ENCODE results near the gene DLG5. TPM values are rescaled to one million over a fixed set of nuclear protein-coding genes. Genes with fewer than 3 reads are reported as not detected.

Gene DLG5
- total and polyA plus RNA-seq, 10 of the 15 experiments (the other 5 are each of a cell fraction or from before 2014, with no cell fraction given) = 0.18 to 6.6 (median 2.7) TPM

DNA sequence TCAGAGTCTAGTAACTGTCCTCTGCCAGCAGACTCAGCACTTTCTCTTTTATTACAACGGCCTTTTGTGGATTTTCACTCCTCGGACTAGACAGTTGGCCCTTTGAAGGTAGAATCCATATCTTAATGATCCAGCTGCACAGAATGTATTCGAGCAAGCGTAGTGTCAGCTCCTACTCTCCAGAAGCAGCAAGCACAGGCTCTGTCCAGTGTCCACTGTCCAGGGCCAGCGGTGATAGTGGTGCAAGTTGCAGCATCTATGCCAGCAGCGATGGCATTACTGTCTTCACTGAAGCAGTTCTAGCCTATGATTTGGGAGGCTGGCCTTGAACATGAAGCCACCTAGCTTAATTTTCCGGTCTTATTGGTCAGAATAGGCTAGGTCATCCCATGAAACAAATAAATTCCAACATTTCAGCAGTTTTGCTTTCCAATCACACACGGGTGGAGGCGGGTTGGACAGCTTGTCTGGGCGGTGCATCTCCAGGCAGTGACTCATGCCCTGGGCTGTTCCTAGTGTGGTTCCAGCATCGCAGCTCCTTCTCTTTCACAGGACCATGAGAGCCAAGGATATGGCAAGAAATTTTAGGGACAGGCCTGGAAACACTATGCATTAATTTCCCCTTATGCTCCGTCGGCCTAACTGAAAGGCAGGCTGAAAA lies 180.4 kb downstream of the DLG5 start:
- Histone ChIP-seq H3K9me3 (replicated peaks; ENCODE audit: control insufficient read depth, insufficient read depth, low read length) (no peaks in the 10 kb centered on the region; the same call in 2 of the 3 replicates), H3K9ac (ENCODE audit: control insufficient read depth, insufficient read depth, low read length) (no peak overlapping the region), H2AFZ (ENCODE audit: control insufficient read depth, low read depth, low read length) (no peak overlapping the region), H3K4me3 (no peak overlapping the region), H4K20me1 (ENCODE audit: control insufficient read depth, insufficient read depth) (no peaks in the 10 kb centered on the region), H3K27ac (ENCODE audit: control insufficient read depth, insufficient read depth) (no peak overlapping the region), H3K36me3 (ENCODE audit: control insufficient read depth in 2 of 2, insufficient read depth in 2 of 2, low read length in 1 of 2) (no peaks in the 10 kb centered on the region), H3K4me2 (ENCODE audit: control insufficient read depth, insufficient read depth) (no peak overlapping the region), H3K79me2 (ENCODE audit: control insufficient read depth, insufficient read depth, low read length) (no peaks in the 10 kb centered on the region), H3K4me1 (ENCODE audit: control insufficient read depth, insufficient read depth, low read length) (no peaks in the 10 kb centered on the region), H3K27me3 (replicated peaks in 1 of 2; ENCODE audit: control insufficient read depth in 2 of 2, insufficient read depth in 2 of 2, low read length in 1 of 2) (peaks cover 0 to 1% of the 10 kb centered on the region in 2 experiments; a peak in 2 of 4 replicates)
- ChIA-PET POLR2A (no interaction called here), CTCF (interaction anchor here (1.0 to 2.8 kb wide), 2 partner anchors 10 to 580 kb away, joined by 3 to 9 read pairs; no protein-coding TSS in a partner anchor), RAD21 (ENCODE audit: unreplicated experiment) (interaction anchor here (0.8 kb wide), 1 partner anchor 30 kb away, joined by 3 read pairs; no protein-coding TSS in a partner anchor), SMC1A (ENCODE audit: uncharacterized antibody, unreplicated experiment) (interaction anchor here (1.0 kb wide), 1 partner anchor 26 kb away, joined by 3 read pairs; no protein-coding TSS in a partner anchor)
- intact Hi-C loops (cut with micrococcal nuclease; ENCODE audit: unreplicated experiment) (no loop called here), in situ Hi-C loops (cut with MboI) (no loop called here)
- no peak for FAIRE-seq
- no peak for DNase-seq (ENCODE audit: low read depth, low spot score)
- ATAC-seq = no peak
- 53% methylated on average over 13 of the region's 13 CpGs for WGBS (ENCODE audit: insufficient coverage, insufficient replicate concordance, low lambda C conversion rate, missing lambda C conversion rate)
- no peak for TF ChIP-seq ETV6 (conservative IDR thresholded peaks at IDR 0.05 in 1 of 2, IDR thresholded peaks at IDR 0.05 in 1 of 2; ENCODE audit: borderline replicate concordance in 1 of 2, low read depth in 1 of 2)
- TF ChIP-seq, protein P1, sequence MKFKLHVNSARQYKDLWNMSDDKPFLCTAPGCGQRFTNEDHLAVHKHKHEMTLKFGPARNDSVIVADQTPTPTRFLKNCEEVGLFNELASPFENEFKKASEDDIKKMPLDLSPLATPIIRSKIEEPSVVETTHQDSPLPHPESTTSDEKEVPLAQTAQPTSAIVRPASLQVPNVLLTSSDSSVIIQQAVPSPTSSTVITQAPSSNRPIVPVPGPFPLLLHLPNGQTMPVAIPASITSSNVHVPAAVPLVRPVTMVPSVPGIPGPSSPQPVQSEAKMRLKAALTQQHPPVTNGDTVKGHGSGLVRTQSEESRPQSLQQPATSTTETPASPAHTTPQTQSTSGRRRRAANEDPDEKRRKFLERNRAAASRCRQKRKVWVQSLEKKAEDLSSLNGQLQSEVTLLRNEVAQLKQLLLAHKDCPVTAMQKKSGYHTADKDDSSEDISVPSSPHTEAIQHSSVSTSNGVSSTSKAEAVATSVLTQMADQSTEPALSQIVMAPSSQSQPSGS (IDR thresholded peaks at IDR 0.05; ENCODE audit: low read length) = no peak
- TF ChIP-seq NFYA (IDR thresholded peaks at IDR 0.05; ENCODE audit: borderline replicate concordance, low read depth, low read length) = no peak
- no peak for TF ChIP-seq POLR2AphosphoS2 (IDR thresholded peaks at IDR 0.05; ENCODE audit: low read depth, low read length)
- no peak for TF ChIP-seq KLF5 (IDR thresholded peaks at IDR 0.05; ENCODE audit: partially characterized antibody)
- TF ChIP-seq MYB (IDR thresholded peaks at IDR 0.05; ENCODE audit: borderline replicate concordance, low read depth, low read length) = no peak
- TF ChIP-seq TCF12 (IDR thresholded peaks at IDR 0.05; ENCODE audit: low read depth, low read length) = no peak
- TF ChIP-seq TAF1 (IDR thresholded peaks at IDR 0.05; ENCODE audit: borderline replicate concordance, low read depth, low read length) = no peak
- no peak for TF ChIP-seq BRCA1 (IDR thresholded peaks at IDR 0.05; ENCODE audit: low read depth, low read length)
- no peak for TF ChIP-seq BMI1 (IDR thresholded peaks at IDR 0.05; ENCODE audit: borderline replicate concordance)
- TF ChIP-seq LARP7 (IDR thresholded peaks at IDR 0.05) = no peak
- TF ChIP-seq SREBF1 (IDR thresholded peaks at IDR 0.05; ENCODE audit: low read length) = no peak
- no peak for TF ChIP-seq ZBED1 (IDR thresholded peaks at IDR 0.05; ENCODE audit: borderline replicate concordance)
- no peak for TF ChIP-seq PML (IDR thresholded peaks at IDR 0.05; ENCODE audit: low read length)
- TF ChIP-seq, protein P2, sequence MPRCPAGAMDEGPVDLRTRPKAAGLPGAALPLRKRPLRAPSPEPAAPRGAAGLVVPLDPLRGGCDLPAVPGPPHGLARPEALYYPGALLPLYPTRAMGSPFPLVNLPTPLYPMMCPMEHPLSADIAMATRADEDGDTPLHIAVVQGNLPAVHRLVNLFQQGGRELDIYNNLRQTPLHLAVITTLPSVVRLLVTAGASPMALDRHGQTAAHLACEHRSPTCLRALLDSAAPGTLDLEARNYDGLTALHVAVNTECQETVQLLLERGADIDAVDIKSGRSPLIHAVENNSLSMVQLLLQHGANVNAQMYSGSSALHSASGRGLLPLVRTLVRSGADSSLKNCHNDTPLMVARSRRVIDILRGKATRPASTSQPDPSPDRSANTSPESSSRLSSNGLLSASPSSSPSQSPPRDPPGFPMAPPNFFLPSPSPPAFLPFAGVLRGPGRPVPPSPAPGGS (IDR thresholded peaks at IDR 0.05; ENCODE audit: borderline replicate concordance, insufficient read depth, low read depth, low read length, poor library complexity, severe bottlenecking) = no peak
- no peak for TF ChIP-seq SUZ12 (IDR thresholded peaks at IDR 0.05; ENCODE audit: unreplicated experiment)
- no TSS peak for BruUV-seq (replicated peaks)
